ENCODE measurements around the gene DHX32.
"Not testable (repeated sequence)": the region's sequence is repeated elsewhere in the genome, so short reads cannot be mapped to it uniquely, and the experiment has no call there.

The DHX32 gene, protein sequence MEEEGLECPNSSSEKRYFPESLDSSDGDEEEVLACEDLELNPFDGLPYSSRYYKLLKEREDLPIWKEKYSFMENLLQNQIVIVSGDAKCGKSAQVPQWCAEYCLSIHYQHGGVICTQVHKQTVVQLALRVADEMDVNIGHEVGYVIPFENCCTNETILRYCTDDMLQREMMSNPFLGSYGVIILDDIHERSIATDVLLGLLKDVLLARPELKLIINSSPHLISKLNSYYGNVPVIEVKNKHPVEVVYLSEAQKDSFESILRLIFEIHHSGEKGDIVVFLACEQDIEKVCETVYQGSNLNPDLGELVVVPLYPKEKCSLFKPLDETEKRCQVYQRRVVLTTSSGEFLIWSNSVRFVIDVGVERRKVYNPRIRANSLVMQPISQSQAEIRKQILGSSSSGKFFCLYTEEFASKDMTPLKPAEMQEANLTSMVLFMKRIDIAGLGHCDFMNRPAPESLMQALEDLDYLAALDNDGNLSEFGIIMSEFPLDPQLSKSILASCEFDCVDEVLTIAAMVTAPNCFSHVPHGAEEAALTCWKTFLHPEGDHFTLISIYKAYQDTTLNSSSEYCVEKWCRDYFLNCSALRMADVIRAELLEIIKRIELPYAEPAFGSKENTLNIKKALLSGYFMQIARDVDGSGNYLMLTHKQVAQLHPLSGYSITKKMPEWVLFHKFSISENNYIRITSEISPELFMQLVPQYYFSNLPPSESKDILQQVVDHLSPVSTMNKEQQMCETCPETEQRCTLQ

GRCh38 chr10:125881192-125881591 is at the start of gene DHX32:
TSS of gene DHX32 (minus strand) at chr10:125881292. CDS start at chr10:125880824, 468 bp downstream.
- no peak for DNase-seq (ENCODE audit: low read depth)

DNA sequence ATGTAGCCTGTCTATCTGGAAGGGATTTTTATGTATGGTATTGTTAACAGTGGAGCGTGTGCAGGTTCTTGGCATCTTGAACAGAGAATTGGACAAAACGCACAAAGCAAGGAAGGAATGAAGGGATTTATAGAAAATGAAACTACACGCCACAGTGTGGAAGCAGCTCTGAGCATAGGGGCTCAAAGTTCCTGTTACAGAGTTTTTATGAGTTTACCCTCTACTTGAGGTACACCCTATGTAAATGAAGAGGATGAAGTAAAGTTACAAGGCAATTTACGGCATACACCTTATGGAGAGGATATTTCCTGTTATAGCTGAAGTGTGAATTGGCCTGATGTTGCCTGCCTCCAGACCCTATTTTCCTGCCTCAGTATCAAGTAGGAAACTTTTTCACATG is 48.5 kb upstream of the DHX32 start:
- DNase-seq (ENCODE audit: low read depth): no peak

- no peak for DNase-seq (ENCODE audit: low read depth)
Measured at GRCh38 chr10:125928928-125929585, 48.0 kb upstream of the DHX32 start.

DNA sequence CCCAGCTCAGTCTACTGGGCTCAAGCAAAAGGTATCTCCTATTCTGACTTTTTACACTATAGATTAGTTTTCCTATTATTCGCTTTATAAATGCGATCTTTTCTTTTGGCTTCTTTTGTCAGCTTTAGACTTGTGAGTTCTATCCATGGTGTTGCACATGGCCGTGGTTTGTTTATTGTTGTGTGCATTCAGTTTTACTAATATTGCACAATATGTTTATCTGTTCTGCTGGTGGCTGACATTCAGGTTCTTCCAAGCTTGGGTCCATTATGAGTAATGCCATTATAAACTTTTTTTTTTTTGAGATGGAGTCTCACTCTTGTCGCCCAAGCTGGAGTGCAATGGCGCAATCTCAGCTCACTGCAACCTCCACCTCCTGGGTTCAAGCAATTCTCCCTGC is 46.2 kb upstream of the DHX32 start:
- not testable (repeated sequence) for DNase-seq (ENCODE audit: low read depth)

GRCh38 chr10:125926247-125926646 is 45.2 kb upstream of the DHX32 start:
- no peak for DNase-seq (ENCODE audit: low read depth)

DNA sequence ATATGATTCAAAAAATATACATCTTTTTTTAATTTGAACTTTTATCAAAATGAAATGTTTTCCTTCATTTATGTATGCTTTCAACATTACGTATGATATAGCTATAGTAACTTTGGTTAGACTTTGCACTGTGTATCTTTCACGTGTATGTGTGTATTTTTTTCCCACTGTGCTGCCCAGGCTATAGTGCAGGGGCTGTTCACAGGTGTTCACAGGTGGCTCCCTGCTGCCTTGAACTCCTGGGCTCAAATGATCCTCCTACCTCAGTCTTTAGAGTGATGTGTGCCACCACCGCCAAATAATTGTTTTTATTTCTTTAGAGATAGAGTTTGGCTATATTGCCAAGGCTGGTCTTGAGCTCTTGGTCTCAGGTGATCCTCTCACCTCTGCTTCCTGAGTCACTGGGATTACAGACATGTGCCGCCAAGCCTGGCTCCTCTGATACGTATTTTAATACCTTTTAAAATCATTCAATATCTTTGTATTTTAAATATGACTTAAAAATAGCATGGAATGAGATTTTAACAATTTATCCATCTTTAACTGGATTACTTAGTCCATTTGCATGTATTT is 44.3 kb upstream of the DHX32 start:
- DNase-seq (ENCODE audit: low read depth): no peak

DNA sequence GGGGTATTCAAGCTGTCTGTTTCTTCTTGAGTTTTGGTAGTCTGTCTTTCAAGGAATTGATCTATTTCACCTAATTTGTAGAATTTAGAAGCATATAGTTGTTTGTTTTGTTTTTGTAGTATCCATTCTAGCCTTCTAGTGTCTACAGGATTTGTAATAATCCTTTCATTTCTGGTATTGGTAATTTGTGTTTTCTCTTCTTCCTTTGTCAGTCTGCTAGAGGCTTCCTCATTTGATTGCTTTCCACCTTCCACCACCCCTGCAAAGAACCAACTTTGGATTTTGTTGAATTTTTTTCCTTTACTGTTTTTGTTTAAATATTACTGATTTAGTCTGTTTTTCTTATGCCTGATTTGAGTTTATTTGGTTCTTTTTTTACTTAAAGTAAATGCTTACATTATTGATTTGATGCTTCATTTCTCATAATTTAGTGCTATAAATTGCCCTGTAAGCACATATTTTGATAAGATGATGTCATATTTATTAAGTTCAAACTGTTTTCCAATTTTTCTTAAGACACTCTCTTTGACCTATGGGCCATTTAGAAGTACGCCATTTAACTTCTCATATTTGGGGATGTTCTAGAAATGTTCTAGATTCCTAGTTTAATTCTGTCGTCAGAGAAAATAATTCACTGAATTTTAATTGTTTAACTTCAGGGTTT is 40.7 kb upstream of the DHX32 start:
- not testable (repeated sequence) for DNase-seq (ENCODE audit: low read depth)

GRCh38 chr10:125917704-125918361 is 36.7 kb upstream of the DHX32 start:
- DNase-seq (ENCODE audit: low read depth): not testable (repeated sequence)

DNA sequence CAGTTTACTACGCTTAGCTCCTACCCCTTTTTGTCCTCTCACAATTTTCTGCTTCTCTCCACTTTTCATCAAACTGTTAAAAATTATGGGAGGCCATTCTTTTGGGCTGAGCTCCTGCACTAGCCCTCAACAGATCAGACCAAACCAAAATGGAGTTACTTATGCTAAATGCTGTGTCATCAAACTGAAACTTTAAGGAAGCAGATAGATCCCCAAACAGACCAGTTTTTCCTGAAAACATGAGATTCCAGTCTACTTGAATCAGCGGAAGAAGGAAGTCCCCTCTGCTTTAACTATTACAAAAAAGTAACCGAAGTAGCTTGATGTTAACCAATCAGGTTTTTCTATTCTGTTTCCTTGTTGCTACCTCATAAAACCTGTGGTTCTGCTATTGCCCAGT is 35.9 kb upstream of the DHX32 start:
- no peak for DNase-seq (ENCODE audit: low read depth)

DNA sequence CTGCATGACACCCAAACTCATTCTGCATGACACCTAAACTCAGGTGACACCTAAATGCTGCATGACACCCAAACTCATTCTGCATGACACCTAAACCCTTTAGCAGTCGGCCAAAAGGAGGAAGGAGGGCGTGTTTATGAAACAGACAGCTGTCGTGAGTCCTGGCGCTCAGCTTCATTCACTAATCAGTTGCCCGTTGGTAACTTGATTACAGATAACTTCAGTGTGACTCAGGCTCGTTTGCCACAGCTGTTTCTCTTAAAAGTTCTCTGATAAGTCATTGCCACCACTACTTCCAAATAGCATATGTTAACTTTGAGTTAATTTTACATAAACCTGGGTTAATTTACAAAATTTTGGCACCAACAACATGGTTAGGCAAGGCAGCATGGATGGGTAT is 32.2 kb upstream of the DHX32 start:
- not testable (repeated sequence) for DNase-seq (ENCODE audit: low read depth)

DNA sequence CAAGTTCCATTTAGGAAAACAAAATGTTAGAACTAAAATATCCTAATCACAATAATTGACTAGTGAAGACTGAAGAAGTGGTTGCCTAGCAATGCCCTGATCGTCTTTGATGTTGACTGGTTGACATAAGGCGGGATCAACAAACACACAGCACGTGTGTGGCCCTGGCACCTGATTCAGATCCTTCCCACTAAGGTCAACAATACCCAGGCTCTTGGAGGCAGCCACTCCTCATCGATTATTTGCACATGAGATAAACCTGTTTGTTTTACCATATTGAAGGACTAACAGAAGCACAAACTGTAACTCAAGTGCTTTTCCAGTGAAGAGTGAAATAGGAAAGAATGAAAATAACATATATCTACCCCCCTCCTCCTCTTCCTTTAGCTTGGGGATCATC is 30.9 kb upstream of the DHX32 start:
- no peak for DNase-seq (ENCODE audit: low read depth)

GRCh38 chr10:125911145-125911544 is 30.1 kb upstream of the DHX32 start:
- no peak for DNase-seq (ENCODE audit: low read depth)

- not testable (repeated sequence) for DNase-seq (ENCODE audit: low read depth)
Measured at GRCh38 chr10:125909491-125909890, 28.4 kb upstream of the DHX32 start.

GRCh38 chr10:125908813-125909212 is 27.7 kb upstream of the DHX32 start:
- DNase-seq (ENCODE audit: low read depth): not testable (repeated sequence)

GRCh38 chr10:125907598-125907997 is 26.5 kb upstream of the DHX32 start:
- DNase-seq (ENCODE audit: low read depth): not testable (repeated sequence)

GRCh38 chr10:125905069-125905994 is 24.2 kb upstream of the DHX32 start:
- DNase-seq (ENCODE audit: low read depth): not testable (repeated sequence)

GRCh38 chr10:125903135-125903640 is 22.1 kb upstream of the DHX32 start:
- not testable (repeated sequence) for DNase-seq (ENCODE audit: low read depth)

GRCh38 chr10:125900963-125901362 is 19.9 kb upstream of the DHX32 start:
- not testable (repeated sequence) for DNase-seq (ENCODE audit: low read depth)

DNA sequence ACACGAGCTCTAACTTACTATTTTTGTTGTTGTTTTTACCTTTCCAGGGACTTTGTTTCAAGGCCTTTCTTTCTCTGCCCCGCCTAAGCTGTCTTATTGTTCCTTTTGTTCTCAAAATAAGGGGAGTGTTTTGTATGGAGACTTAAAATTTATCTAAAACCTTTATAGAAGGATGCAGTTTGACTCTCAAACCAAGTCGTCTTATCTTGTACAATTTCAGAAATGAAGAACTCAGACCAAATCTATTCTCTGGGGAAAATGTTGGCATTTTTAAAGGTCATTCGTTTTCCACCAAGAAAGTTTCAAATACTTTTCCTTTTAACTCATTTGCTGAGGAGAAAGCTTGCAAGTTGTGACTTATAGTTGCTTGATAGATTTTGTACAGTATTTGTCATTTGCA is 16.2 kb upstream of the DHX32 start:
- DNase-seq (ENCODE audit: low read depth): not testable (repeated sequence)
